Mucosa of descending colon (tissue), 3 donors: ENCODE results near the gene TTC8. TPM values are rescaled to one million over a fixed set of nuclear protein-coding genes. Genes with fewer than 3 reads are reported as not detected.

Experiments used
- ATAC-seq: fragments of 200-7000 bp; cut with Tn5 transposase; one replicate; pipeline ENCODE4 v1.9.1; 2020; ENCODE audit warnings: mild to moderate bottlenecking, moderate library complexity
- DNase-seq, 3 donors: peaks; one replicate each; pipeline ENCODE4 v3.0.0-alpha.2; 2020
- H3K36me3 ChIP-seq: fragments of 200-600 bp; one replicate; pipeline ENCODE4 v1.8.0; 2021; ENCODE audit warnings: low read depth, mild to moderate bottlenecking
- H3K4me1 ChIP-seq: fragments of 200-600 bp; one replicate; pipeline ENCODE4 v1.8.0; 2021; ENCODE audit warnings: low read depth, mild to moderate bottlenecking
- H3K4me3 ChIP-seq: fragments of 200-600 bp; one replicate; pipeline ENCODE4 v1.8.0; 2021; ENCODE audit warnings: mild to moderate bottlenecking
- H3K9me3 ChIP-seq: fragments of 200-600 bp; one replicate; pipeline ENCODE4 v1.8.0; 2021; ENCODE audit warnings: mild to moderate bottlenecking
- CTCF ChIP-seq: fragments of 200-600 bp; IDR thresholded peaks from one replicate; pipeline ENCODE4 v1.8.0; 2022; ENCODE audit warnings: antibody characterized with exemption, mild to moderate bottlenecking
- intact Hi-C, 2 donors: fragments of 100-400 bp; cut with DNase I in 1 of 2; cut with micrococcal nuclease in 1 of 2; formaldehyde crosslinking; loops; one replicate each; pipeline versions ENCODE4 v1.11.0 to v1.11.1; 2022; cut with DNase I, micrococcal nuclease
- total RNA-seq, 3 donors: library from RNA; stranded (reverse); fragmentation: NEBNext Ultra II Directional in 2 of 3; extraction: Animal tissue kit (Norgen Biotek cat#: 25700) in 2 of 3; gene quantifications; one replicate each; pipeline versions ENCODE4 v1.2.1 to v1.2.4, GENCODE V29; 2021 to 2023
- donor health status: DM: no; HTN: no; CAD: no; lungs with moderate emphysema.
- donor health status: DM: no; HTN: no; CAD: no.
- donor health status: DM: no; HTN: yes; CAD: no.

The TTC8 gene
- total RNA-seq, 3 donors from 2014 or later, result 12.5 to 20.2 (median 14.1) TPM

- TF ChIP-seq CTCF, result no peak
- ATAC-seq (no peak), DNase-seq (no peak)
- no peaks in the 10 kb centered on the region for H3K9me3 ChIP-seq
- no peaks in the 10 kb centered on the region for H3K4me1 ChIP-seq
- H3K36me3 ChIP-seq, result no peaks in the 10 kb centered on the region
- intact Hi-C loops, result no loop called here
- no peak overlapping the region for H3K4me3 ChIP-seq
Measured at GRCh38 chr14:88870777-88871176, 46.3 kb downstream of the TTC8 start.

GRCh38 chr14:88871429-88871828 lies 47.0 kb downstream of the TTC8 start:
- Histone ChIP-seq H3K36me3 (no peaks in the 10 kb centered on the region), H3K9me3 (no peaks in the 10 kb centered on the region), H3K4me3 (no peak overlapping the region), H3K4me1 (no peaks in the 10 kb centered on the region)
- intact Hi-C loops, result no loop called here
- no peak for DNase-seq
- no peak for ATAC-seq
- no peak for TF ChIP-seq CTCF

- intact Hi-C loops, result no loop called here
- H3K4me1 ChIP-seq, result no peaks in the 10 kb centered on the region
- H3K4me3 ChIP-seq, result no peak overlapping the region
- H3K9me3 ChIP-seq, result no peaks in the 10 kb centered on the region
- TF ChIP-seq CTCF, result no peak
- ATAC-seq (no peak), DNase-seq (no peak)
- H3K36me3 ChIP-seq, result no peaks in the 10 kb centered on the region
Measured at GRCh38 chr14:88872976-88873375, 48.5 kb downstream of the TTC8 start.

GRCh38 chr14:88877192-88877591 lies 52.7 kb downstream of the TTC8 start:
- H3K4me3 ChIP-seq, result no peak overlapping the region
- intact Hi-C loops, result no loop called here
- H3K9me3 ChIP-seq, result peaks cover 3% of the 10 kb centered on the region
- no peaks in the 10 kb centered on the region for H3K4me1 ChIP-seq
- TF ChIP-seq CTCF, result no peak
- no peak for DNase-seq
- no peaks in the 10 kb centered on the region for H3K36me3 ChIP-seq
- no peak for ATAC-seq

GRCh38 chr14:88879022-88879421 lies 54.6 kb downstream of the TTC8 start:
- DNase-seq (no peak), ATAC-seq (no peak)
- Histone ChIP-seq H3K4me3 (no peak overlapping the region), H3K4me1 (no peaks in the 10 kb centered on the region), H3K9me3 (peaks cover 3% of the 10 kb centered on the region), H3K36me3 (no peaks in the 10 kb centered on the region)
- TF ChIP-seq CTCF, result no peak
- intact Hi-C loops, result no loop called here

- H3K36me3 ChIP-seq, result no peaks in the 10 kb centered on the region
- intact Hi-C loops, result no loop called here
- no peak for ATAC-seq
- DNase-seq, result no peak
- no peak overlapping the region for H3K4me3 ChIP-seq
- H3K9me3 ChIP-seq, result peaks cover 3% of the 10 kb centered on the region
- no peaks in the 10 kb centered on the region for H3K4me1 ChIP-seq
- TF ChIP-seq CTCF, result no peak
Measured at GRCh38 chr14:88882236-88882635, 57.8 kb downstream of the TTC8 start.
